Measurements from ENCODE around the gene ENO3.

The ENO3 gene

GRCh38 chr17:4928881-4929280 lies 22.0 kb upstream of the ENO3 start:
- no peak for DNase-seq (ENCODE audit: extremely low spot score)
- CTCF ChIA-PET = no interaction called here
- TF ChIP-seq BHLHE40 (IDR thresholded peaks at IDR 0.05; ENCODE audit: borderline replicate concordance) (no peak), SUZ12 (IDR thresholded peaks at IDR 0.05) (no peak), LEF1 (IDR thresholded peaks at IDR 0.05; ENCODE audit: borderline replicate concordance) (no peak), L3MBTL2 (conservative IDR thresholded peaks at IDR 0.05) (no peak), ZNF384 (IDR thresholded peaks at IDR 0.05) (no peak), SP1 (IDR thresholded peaks at IDR 0.05) (no peak), FOXM1 (IDR thresholded peaks at IDR 0.05; ENCODE audit: borderline replicate concordance) (no peak), ELF4 (IDR thresholded peaks at IDR 0.05) (no peak), FOXA1 (IDR thresholded peaks at IDR 0.05) (no peak), CTBP1 (IDR thresholded peaks at IDR 0.05; ENCODE audit: borderline replicate concordance) (no peak), FOXK2 (IDR thresholded peaks at IDR 0.05) (no peak), HDGF (IDR thresholded peaks at IDR 0.05; ENCODE audit: borderline replicate concordance) (no peak), TARDBP (IDR thresholded peaks at IDR 0.05) (no peak), NFRKB (IDR thresholded peaks at IDR 0.05) (no peak), ARNT (IDR thresholded peaks at IDR 0.05) (no peak)
- TF ChIP-seq, protein P1, sequence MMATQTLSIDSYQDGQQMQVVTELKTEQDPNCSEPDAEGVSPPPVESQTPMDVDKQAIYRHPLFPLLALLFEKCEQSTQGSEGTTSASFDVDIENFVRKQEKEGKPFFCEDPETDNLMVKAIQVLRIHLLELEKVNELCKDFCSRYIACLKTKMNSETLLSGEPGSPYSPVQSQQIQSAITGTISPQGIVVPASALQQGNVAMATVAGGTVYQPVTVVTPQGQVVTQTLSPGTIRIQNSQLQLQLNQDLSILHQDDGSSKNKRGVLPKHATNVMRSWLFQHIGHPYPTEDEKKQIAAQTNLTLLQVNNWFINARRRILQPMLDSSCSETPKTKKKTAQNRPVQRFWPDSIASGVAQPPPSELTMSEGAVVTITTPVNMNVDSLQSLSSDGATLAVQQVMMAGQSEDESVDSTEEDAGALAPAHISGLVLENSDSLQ (IDR thresholded peaks at IDR 0.05) = no peak
- POLR2A ChIA-PET = interaction anchor here (1.7 kb wide), 1 partner anchor 11 kb away, joined by 8 read pairs; the partner anchor contains the start of genes RNF167 and SLC25A11

DNA sequence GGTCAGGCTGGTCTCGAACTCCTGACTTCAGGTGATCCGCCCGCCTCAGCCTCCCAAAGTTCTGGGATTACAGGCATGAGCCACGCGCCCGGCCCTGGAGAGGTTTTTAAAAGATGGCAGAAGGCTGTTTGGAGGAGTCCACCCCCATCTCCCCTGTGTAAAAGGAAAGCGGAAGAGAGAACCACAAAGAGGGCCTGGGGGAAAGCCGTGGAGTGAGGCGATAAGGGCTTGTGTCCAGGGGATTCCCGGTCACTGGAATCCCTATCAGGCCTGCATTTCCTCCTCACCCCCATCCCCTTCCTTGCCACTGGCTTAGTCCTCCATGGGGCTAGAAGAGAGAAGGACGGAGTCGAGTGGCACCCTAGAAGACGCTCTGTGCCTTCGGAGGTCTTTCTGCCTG lies 19.0 kb upstream of the ENO3 start, which contains the start of gene GP1BA:
GP1BA (plus strand) TSS at position 315 of the 400 bp plus-strand sequence. CDS start 328 bp downstream, outside the sequence.
- no peak for TF ChIP-seq FOXM1 (IDR thresholded peaks at IDR 0.05; ENCODE audit: borderline replicate concordance)
- no peak for TF ChIP-seq SP1 (IDR thresholded peaks at IDR 0.05)
- TF ChIP-seq ARNT (IDR thresholded peaks at IDR 0.05) = no peak
- TF ChIP-seq CTBP1 (IDR thresholded peaks at IDR 0.05; ENCODE audit: borderline replicate concordance) = no peak
- TF ChIP-seq NFRKB (IDR thresholded peaks at IDR 0.05) = no peak
- ChIA-PET CTCF (no interaction called here), POLR2A (no interaction called here)
- DNase-seq (ENCODE audit: extremely low spot score) = no peak

- POLR2A ChIA-PET = no interaction called here
- TF ChIP-seq CTBP1 (IDR thresholded peaks at IDR 0.05; ENCODE audit: borderline replicate concordance) (no peak), L3MBTL2 (conservative IDR thresholded peaks at IDR 0.05) (no peak), SP1 (IDR thresholded peaks at IDR 0.05) (no peak), LEF1 (IDR thresholded peaks at IDR 0.05; ENCODE audit: borderline replicate concordance) (no peak), ZNF384 (IDR thresholded peaks at IDR 0.05) (no peak), FOXM1 (IDR thresholded peaks at IDR 0.05; ENCODE audit: borderline replicate concordance) (no peak), FOXA1 (IDR thresholded peaks at IDR 0.05) (no peak), SUZ12 (IDR thresholded peaks at IDR 0.05) (no peak), BHLHE40 (IDR thresholded peaks at IDR 0.05; ENCODE audit: borderline replicate concordance) (no peak), FOXK2 (IDR thresholded peaks at IDR 0.05) (no peak), ARNT (IDR thresholded peaks at IDR 0.05) (no peak), ELF4 (IDR thresholded peaks at IDR 0.05) (no peak), HDGF (IDR thresholded peaks at IDR 0.05; ENCODE audit: borderline replicate concordance) (no peak), NFRKB (IDR thresholded peaks at IDR 0.05) (no peak)
- TF ChIP-seq, protein P1 (IDR thresholded peaks at IDR 0.05) = no peak
- no peak for DNase-seq (ENCODE audit: extremely low spot score)
- CTCF ChIA-PET = no interaction called here
Measured at GRCh38 chr17:4932756-4933155, 18.2 kb upstream of the ENO3 start.

DNA sequence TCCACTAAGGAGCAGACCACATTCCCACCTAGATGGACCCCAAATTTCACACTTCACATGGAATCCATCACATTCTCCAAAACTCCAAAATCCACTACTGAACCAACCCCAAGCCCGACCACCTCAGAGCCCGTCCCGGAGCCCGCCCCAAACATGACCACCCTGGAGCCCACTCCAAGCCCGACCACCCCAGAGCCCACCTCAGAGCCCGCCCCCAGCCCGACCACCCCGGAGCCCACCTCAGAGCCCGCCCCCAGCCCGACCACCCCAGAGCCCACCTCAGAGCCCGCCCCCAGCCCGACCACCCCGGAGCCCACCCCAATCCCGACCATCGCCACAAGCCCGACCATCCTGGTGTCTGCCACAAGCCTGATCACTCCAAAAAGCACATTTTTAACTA lies 17.3 kb upstream of the ENO3 start:
- CTCF ChIA-PET = interaction anchor here (0.6 kb wide), 1 partner anchor 1157 kb away, joined by 3 read pairs; no protein-coding TSS in a partner anchor
- POLR2A ChIA-PET = interaction anchor here (1.0 to 1.7 kb wide), 3 partner anchors 14 to 34 kb away, joined by 3 to 4 read pairs (median 3); partner anchors contain the start of gene SPAG7
- TF ChIP-seq TARDBP (IDR thresholded peaks at IDR 0.05) = no peak
- TF ChIP-seq CTBP1 (IDR thresholded peaks at IDR 0.05; ENCODE audit: borderline replicate concordance) = no peak
- no peak for TF ChIP-seq FOXK2 (IDR thresholded peaks at IDR 0.05)
- no peak for TF ChIP-seq L3MBTL2 (conservative IDR thresholded peaks at IDR 0.05)
- no peak for TF ChIP-seq SP1 (IDR thresholded peaks at IDR 0.05)
- no peak for TF ChIP-seq BHLHE40 (IDR thresholded peaks at IDR 0.05; ENCODE audit: borderline replicate concordance)
- TF ChIP-seq, protein P1 (IDR thresholded peaks at IDR 0.05) = no peak
- TF ChIP-seq FOXA1 (IDR thresholded peaks at IDR 0.05) = no peak
- TF ChIP-seq SUZ12 (IDR thresholded peaks at IDR 0.05) = no peak
- no peak for TF ChIP-seq FOXM1 (IDR thresholded peaks at IDR 0.05; ENCODE audit: borderline replicate concordance)
- no peak for TF ChIP-seq HDGF (IDR thresholded peaks at IDR 0.05; ENCODE audit: borderline replicate concordance)
- TF ChIP-seq ZNF384 (IDR thresholded peaks at IDR 0.05) = no peak
- no peak for TF ChIP-seq NFRKB (IDR thresholded peaks at IDR 0.05)
- no peak for TF ChIP-seq LEF1 (IDR thresholded peaks at IDR 0.05; ENCODE audit: borderline replicate concordance)
- no peak for TF ChIP-seq ELF4 (IDR thresholded peaks at IDR 0.05)
- TF ChIP-seq ARNT (IDR thresholded peaks at IDR 0.05) = no peak
- no peak for DNase-seq (ENCODE audit: extremely low spot score)

DNA sequence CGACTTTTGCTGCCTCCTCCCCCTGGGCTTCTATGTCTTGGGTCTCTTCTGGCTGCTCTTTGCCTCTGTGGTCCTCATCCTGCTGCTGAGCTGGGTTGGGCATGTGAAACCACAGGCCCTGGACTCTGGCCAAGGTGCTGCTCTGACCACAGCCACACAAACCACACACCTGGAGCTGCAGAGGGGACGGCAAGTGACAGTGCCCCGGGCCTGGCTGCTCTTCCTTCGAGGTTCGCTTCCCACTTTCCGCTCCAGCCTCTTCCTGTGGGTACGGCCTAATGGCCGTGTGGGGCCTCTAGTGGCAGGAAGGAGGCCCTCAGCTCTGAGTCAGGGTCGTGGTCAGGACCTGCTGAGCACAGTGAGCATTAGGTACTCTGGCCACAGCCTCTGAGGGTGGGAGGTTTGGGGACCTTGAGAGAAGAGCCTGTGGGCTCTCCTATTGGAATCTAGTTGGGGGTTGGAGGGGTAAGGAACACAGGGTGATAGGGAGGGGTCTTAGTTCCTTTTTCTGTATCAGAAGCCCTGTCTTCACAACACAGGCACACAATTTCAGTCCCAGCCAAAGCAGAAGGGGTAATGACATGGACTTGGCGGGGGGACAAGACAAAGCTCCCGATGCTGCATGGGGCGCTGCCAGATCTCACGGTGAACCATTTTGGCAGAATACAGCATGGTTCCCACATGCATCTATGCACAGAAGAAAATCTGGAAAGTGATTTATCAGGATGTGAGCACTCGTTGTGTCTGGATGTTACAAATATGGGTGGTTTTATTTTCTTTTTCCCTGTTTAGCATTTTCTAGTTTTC lies 16.5 kb upstream of the ENO3 start:
- DNase-seq (ENCODE audit: extremely low spot score) = no peak
- CTCF ChIA-PET = interaction anchor here (0.6 kb wide), 1 partner anchor 1158 kb away, joined by 3 read pairs; no protein-coding TSS in a partner anchor
- TF ChIP-seq SUZ12 (IDR thresholded peaks at IDR 0.05) (no peak), ARNT (IDR thresholded peaks at IDR 0.05) (no peak), HDGF (IDR thresholded peaks at IDR 0.05; ENCODE audit: borderline replicate concordance) (no peak), BHLHE40 (IDR thresholded peaks at IDR 0.05; ENCODE audit: borderline replicate concordance) (no peak), LEF1 (IDR thresholded peaks at IDR 0.05; ENCODE audit: borderline replicate concordance) (no peak), FOXM1 (IDR thresholded peaks at IDR 0.05; ENCODE audit: borderline replicate concordance) (no peak), SP1 (IDR thresholded peaks at IDR 0.05) (no peak), FOXA1 (IDR thresholded peaks at IDR 0.05) (no peak), TARDBP (IDR thresholded peaks at IDR 0.05) (no peak), NFRKB (IDR thresholded peaks at IDR 0.05) (no peak), ZNF384 (IDR thresholded peaks at IDR 0.05) (no peak), L3MBTL2 (conservative IDR thresholded peaks at IDR 0.05) (no peak), ELF4 (IDR thresholded peaks at IDR 0.05) (no peak)
- POLR2A ChIA-PET = interaction anchor here (1.0 to 1.7 kb wide), 3 partner anchors 13 to 33 kb away, joined by 3 to 4 read pairs (median 3); partner anchors contain the start of gene SPAG7

Measured in HEK293T (cell line).